K562 (cell line): Measurements from ENCODE around the gene MAPK8IP2. TPM values are rescaled to one million over a fixed set of nuclear protein-coding genes. Genes with fewer than 3 reads are reported as not detected.

Source experiments
- BRD9 ChIP-seq: fragments of 450-650 bp; IDR thresholded peaks from 2 replicates; pipeline ENCODE4 v1.6.1; 2018; ENCODE audit warnings: low read depth; ENCODE audit not compliant: partially characterized antibody
- BRF1 ChIP-seq: IDR thresholded peaks from 3 replicates; pipeline ENCODE4 v1.6.1; 2011; ENCODE audit warnings: borderline replicate concordance, mild to moderate bottlenecking; ENCODE audit not compliant: insufficient read length; ENCODE audit errors: extremely low read depth
- CEBPG ChIP-seq, 3 experiments: fragments of 200-800 bp in 1 of 3; sonication (Bioruptor generic) in 1 of 3; sonication (generic) in 1 of 3; formaldehyde crosslinking in 1 of 3; IDR thresholded peaks in 2 of 3; conservative IDR thresholded peaks in 1 of 3; 2 replicates each; pipeline versions ENCODE4 v1.6.1 to v1.8.0; 2016 to 2022; ENCODE audit warnings: missing compliant biosample characterization in 2 of 3, missing genetic modification characterization in 2 of 3, mild to moderate bottlenecking in 1 of 3, missing genetic modification reagents in 1 of 3
- CHCHD3 ChIP-seq: fragments of 250-450 bp; sonication (Bioruptor Pico); IDR thresholded peaks from 2 replicates; pipeline ENCODE4 v2.1.2; 2022; ENCODE audit warnings: mild to moderate bottlenecking
- DIDO1 ChIP-seq: fragments of 450-650 bp; IDR thresholded peaks from 2 replicates; pipeline ENCODE4 v1.6.1; 2016; ENCODE audit warnings: low read depth, missing biosample characterization, missing genetic modification characterization
- FOSL1 ChIP-seq: fragments of 200-800 bp; sonication (Bioruptor generic); conservative IDR thresholded peaks from 2 replicates; pipeline ENCODE4 v1.6.1; 2016; ENCODE audit warnings: missing genetic modification characterization, missing compliant biosample characterization
- HDGF ChIP-seq: fragments of 450-650 bp; IDR thresholded peaks from 2 replicates; pipeline ENCODE4 v1.6.1; 2016
- HLTF ChIP-seq: fragments of 450-650 bp; IDR thresholded peaks from 2 replicates; pipeline ENCODE4 v1.6.1; 2016
- HMG20A ChIP-seq: fragments of 450-650 bp; formaldehyde crosslinking; conservative IDR thresholded peaks from 2 replicates; pipeline ENCODE4 v1.4.0; 2020; ENCODE audit warnings: mild to moderate bottlenecking, mixed read lengths
- MTA2 ChIP-seq: fragments of 450-650 bp; IDR thresholded peaks from 2 replicates; pipeline ENCODE4 v1.6.1; 2016; ENCODE audit warnings: low read depth
- NR2C2 ChIP-seq, 2 experiments: fragments of 200-800 bp in 1 of 2; sonication (Bioruptor generic) in 1 of 2; sonication (generic) in 1 of 2; formaldehyde crosslinking in 1 of 2; IDR thresholded peaks; 2 replicates each; pipeline versions ENCODE4 v1.6.1 to v1.8.0; 2016 to 2022; ENCODE audit warnings: mild to moderate bottlenecking in 1 of 2, missing compliant biosample characterization in 1 of 2, missing genetic modification characterization in 1 of 2, missing genetic modification reagents in 1 of 2
- PHTF2 ChIP-seq: fragments of 250-450 bp; sonication (Bioruptor Pico); IDR thresholded peaks from 2 replicates; pipeline ENCODE4 v1.5.0; 2021; ENCODE audit warnings: mild to moderate bottlenecking
- POLR2AphosphoS2 ChIP-seq: IDR thresholded peaks from 2 replicates; pipeline ENCODE4 v1.6.1; 2012; ENCODE audit warnings: low read length, improper control_type of control experiment
- TAF1 ChIP-seq: IDR thresholded peaks from 2 replicates; pipeline ENCODE4 v1.6.1; 2011; ENCODE audit warnings: mild to moderate bottlenecking, low read length, moderate library complexity; ENCODE audit not compliant: insufficient read depth, control insufficient read depth, severe bottlenecking; ENCODE audit errors: extremely low read depth
- TEAD2 ChIP-seq: fragments of 450-650 bp; IDR thresholded peaks from 2 replicates; pipeline ENCODE4 v1.6.1; 2016; ENCODE audit warnings: missing genetic modification characterization, control low read depth, missing compliant biosample characterization
- ZBTB7A ChIP-seq: IDR thresholded peaks from 2 replicates; pipeline ENCODE4 v1.6.1; 2011; ENCODE audit warnings: low read depth, mild to moderate bottlenecking, low read length, moderate library complexity, borderline replicate concordance; ENCODE audit not compliant: control insufficient read depth
- ZC3H11A ChIP-seq: IDR thresholded peaks from 2 replicates; pipeline ENCODE4 v1.6.1; 2012; ENCODE audit warnings: low read depth, low read length, improper control_type of control experiment
- ZFP30 ChIP-seq: fragments of 250-450 bp; sonication (Bioruptor Pico); IDR thresholded peaks from 2 replicates; pipeline ENCODE4 v1.8.0; 2022; ENCODE audit warnings: moderate library complexity, mild to moderate bottlenecking, inconsistent platforms, borderline replicate concordance
- ZNF282 ChIP-seq: sonication (generic); formaldehyde crosslinking; IDR thresholded peaks from 2 replicates; pipeline ENCODE4 v1.8.1; 2023; ENCODE audit warnings: missing genetic modification reagents
- ZNF778 ChIP-seq: fragments of 450-650 bp; formaldehyde crosslinking; IDR thresholded peaks from 2 replicates; pipeline ENCODE4 v1.4.0; 2020; ENCODE audit warnings: mild to moderate bottlenecking, moderate library complexity
- polyA plus RNA-seq, 8 experiments: library from polyadenylated mRNA; depleted of rRNA in 4 of 8; stranded (reverse) in 5 of 8; unstranded in 3 of 8; fragments of >200 nt; fragmentation: Nextera tagmentation in 2 of 8; fragmentation: Illumina TruSeq in 1 of 8; extraction: Ambion mirVana in 2 of 8; extraction: Trizol in 1 of 8; gene quantifications; 2 replicates each; pipeline versions ENCODE4 v1.2.1 to v1.2.3, GENCODE V29; 2011 to 2014; ENCODE audit warnings: inconsistent platforms in 1 of 8, missing spikeins in 1 of 8
- total RNA-seq, 7 experiments: library from RNA; depleted of rRNA in 6 of 7; stranded (reverse); fragments of >200 nt in 6 of 7; fragmentation: Illumina TruSeq in 2 of 7; extraction: Trizol in 2 of 7; gene quantifications; 2 replicates each; pipeline versions ENCODE4 v1.2.1 to v1.2.3, GENCODE V29; 2011 to 2021; ENCODE audit warnings: low replicate concordance in 1 of 7
- TF ChIP-seq, protein P1 (sequence below): fragments of 450-650 bp; IDR thresholded peaks from 2 replicates; pipeline ENCODE4 v1.6.1; 2014; ENCODE audit warnings: low read depth, mild to moderate bottlenecking, moderate library complexity, borderline replicate concordance

Gene MAPK8IP2
- total and polyA plus RNA-seq, 9 of the 15 experiments (the other 6 are each of a cell fraction or from before 2014, with no cell fraction given) = 0.01 to 0.47 (median 0.07) TPM; not detected in 2

- TF ChIP-seq BRF1 (no peak), MTA2 (no peak), ZC3H11A (no peak), ZNF778 (CRISPR knock-in tag) (no peak), NR2C2 (CRISPR knock-in tag; IDR thresholded peaks at IDR 0.05) (peak; percentile 89), NR2C2 (tag; IDR thresholded peaks at IDR 0.05) (no peak), TEAD2 (no peak), ZFP30 (CRISPR knock-in tag) (no peak), TAF1 (no peak), FOSL1 (tag) (no peak), HLTF (no peak), ZNF282 (CRISPR knock-in tag) (peak; percentile 55; the same call in 1 of the 2 replicates), CHCHD3 (no peak), HMG20A (CRISPR knock-in tag) (no peak), ZBTB7A (peak; percentile 44; the same call in 1 of the 2 replicates), PHTF2 (CRISPR knock-in tag) (no peak), POLR2AphosphoS2 (no peak), CEBPG (CRISPR knock-in tag; IDR thresholded peaks at IDR 0.05) (no peak), CEBPG (tag; conservative IDR thresholded peaks at IDR 0.05 in 1 of 2, IDR thresholded peaks at IDR 0.05 in 1 of 2) (no peak), HDGF (no peak), DIDO1 (tag) (no peak), BRD9 (no peak)
- TF ChIP-seq, protein P1, sequence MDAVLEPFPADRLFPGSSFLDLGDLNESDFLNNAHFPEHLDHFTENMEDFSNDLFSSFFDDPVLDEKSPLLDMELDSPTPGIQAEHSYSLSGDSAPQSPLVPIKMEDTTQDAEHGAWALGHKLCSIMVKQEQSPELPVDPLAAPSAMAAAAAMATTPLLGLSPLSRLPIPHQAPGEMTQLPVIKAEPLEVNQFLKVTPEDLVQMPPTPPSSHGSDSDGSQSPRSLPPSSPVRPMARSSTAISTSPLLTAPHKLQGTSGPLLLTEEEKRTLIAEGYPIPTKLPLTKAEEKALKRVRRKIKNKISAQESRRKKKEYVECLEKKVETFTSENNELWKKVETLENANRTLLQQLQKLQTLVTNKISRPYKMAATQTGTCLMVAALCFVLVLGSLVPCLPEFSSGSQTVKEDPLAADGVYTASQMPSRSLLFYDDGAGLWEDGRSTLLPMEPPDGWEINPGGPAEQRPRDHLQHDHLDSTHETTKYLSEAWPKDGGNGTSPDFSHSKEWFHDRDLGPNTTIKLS = no peak
Measured at GRCh38 chr22:50599816-50600455, 657 bp upstream of the MAPK8IP2 start (continued).
